Epithelial cell of esophagus (primary cell): ENCODE data around the gene PRSS2.
"Not testable (repeated sequence)": the region's sequence is repeated elsewhere in the genome, so short reads cannot be mapped to it uniquely, and the experiment has no call there.

Experiments
- DNase-seq: peaks from one replicate; pipeline ENCODE4 v3.0.0; 2010; ENCODE audit warnings: low read depth
- H3K4me3 ChIP-seq: 2 replicates; pipeline ENCODE4 v1.5.1; 2011; ENCODE audit warnings: mild to moderate bottlenecking, low read length, control low read depth
- CTCF ChIP-seq: IDR thresholded peaks from 2 replicates; pipeline ENCODE4 v1.5.1; 2011; ENCODE audit warnings: low read depth, mild to moderate bottlenecking, low read length, control low read depth, inconsistent platforms; ENCODE audit not compliant: insufficient read depth; ENCODE audit errors: missing control alignments

PRSS2 gene

GRCh38 chr7:142752376-142753225 lies 18.2 kb upstream of the PRSS2 start:
- no peak overlapping the region for H3K4me3 ChIP-seq
- TF ChIP-seq CTCF: no peak
- DNase-seq: no peak

- no peak for TF ChIP-seq CTCF
- no peak overlapping the region for H3K4me3 ChIP-seq
- DNase-seq: no peak
Measured at GRCh38 chr7:142753366-142753765, 17.4 kb upstream of the PRSS2 start.

DNA sequence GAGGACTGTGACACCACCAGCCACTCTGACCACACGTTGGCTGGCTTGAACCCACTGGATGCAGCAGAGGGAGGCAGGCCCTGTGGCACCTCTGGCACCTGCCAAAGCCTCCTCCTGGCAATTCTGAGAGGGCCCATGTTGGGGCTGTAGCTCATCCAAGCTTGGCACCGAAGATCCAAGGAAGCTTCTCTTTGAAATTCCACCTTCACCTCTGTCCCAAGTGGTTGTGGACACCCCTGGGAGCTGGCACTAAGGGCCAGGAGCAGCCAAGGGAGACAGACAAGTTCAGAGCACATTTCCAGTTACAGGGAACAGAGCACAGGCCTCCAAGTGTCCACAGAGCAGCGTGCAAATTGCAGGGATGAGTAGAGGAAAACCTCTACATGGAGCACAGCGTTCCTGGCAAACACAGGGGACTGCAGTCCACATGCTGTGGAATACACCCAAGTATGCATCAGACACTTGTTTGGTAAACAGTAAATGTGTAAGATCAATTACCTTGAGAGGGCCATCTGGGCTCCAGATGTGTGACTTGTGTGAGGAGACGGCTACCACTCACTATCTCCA lies 16.8 kb upstream of the PRSS2 start:
- not testable (repeated sequence) for DNase-seq, H3K4me3 ChIP-seq

DNA sequence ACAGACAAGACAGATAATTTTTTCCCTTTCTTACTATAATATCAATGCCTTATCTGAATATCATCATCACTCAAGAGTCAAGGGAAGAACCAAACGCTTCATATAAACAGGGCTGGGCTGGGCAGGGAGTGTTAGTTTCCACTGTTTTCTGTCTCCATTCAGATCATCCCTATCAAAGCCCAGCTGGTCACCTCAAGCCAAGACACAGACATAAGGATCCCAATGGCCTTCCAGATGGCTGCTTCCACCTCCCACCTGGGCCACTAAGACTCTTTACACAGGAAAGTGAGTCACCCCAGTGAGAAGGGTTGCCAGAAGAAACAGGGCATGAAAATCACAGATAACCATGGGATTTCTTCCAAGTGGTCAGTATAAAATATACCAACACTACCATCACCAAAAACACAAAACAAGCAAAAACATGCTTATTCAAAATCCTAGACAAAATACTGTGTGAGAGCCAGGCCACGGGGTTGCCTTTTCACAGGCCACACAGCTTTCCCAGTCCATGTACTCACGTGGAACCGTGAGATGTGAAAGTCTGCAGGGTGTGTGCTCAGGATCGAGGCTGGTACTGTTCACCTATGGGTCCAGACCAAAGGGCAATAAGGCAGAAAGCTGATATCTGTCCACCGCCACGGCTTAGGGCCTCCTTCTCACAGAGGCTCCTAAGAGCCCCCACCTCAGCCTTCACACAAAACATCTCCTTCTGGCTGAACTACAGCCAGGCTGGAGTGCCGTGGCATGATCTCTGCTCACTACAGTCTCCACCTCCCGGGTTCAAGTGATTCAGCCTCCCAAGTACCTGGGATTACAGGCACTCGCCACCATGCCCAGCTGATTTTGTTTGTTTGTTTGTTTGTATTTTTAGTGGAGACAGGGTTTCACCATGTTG lies 15.8 kb upstream of the PRSS2 start:
- TF ChIP-seq CTCF: no peak
- no peak overlapping the region for H3K4me3 ChIP-seq
- no peak for DNase-seq

DNA sequence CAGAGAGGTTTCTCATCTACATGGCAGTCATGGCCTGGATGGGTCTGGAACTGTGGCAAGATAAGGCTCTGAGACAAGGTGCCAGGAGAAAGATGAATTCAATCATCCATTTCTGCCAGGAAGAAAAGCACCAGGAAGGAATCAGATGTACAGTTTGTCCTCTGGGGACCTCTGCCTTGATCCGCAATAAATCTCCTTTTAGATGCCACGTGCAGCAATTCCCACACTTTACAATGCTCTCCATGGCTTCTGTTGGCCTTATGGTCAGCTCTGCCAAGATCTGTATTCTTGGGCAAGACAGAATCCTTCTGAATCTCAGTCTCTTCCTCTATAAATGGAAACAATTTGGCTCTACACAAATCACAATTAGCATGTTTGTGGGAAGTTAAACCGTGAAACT lies 12.5 kb upstream of the PRSS2 start:
- DNase-seq, H3K4me3 ChIP-seq: not testable (repeated sequence)

- DNase-seq: no peak
- H3K4me3 ChIP-seq: no peak overlapping the region
- no peak for TF ChIP-seq CTCF
Measured at GRCh38 chr7:142759433-142759832, 11.3 kb upstream of the PRSS2 start.

DNA sequence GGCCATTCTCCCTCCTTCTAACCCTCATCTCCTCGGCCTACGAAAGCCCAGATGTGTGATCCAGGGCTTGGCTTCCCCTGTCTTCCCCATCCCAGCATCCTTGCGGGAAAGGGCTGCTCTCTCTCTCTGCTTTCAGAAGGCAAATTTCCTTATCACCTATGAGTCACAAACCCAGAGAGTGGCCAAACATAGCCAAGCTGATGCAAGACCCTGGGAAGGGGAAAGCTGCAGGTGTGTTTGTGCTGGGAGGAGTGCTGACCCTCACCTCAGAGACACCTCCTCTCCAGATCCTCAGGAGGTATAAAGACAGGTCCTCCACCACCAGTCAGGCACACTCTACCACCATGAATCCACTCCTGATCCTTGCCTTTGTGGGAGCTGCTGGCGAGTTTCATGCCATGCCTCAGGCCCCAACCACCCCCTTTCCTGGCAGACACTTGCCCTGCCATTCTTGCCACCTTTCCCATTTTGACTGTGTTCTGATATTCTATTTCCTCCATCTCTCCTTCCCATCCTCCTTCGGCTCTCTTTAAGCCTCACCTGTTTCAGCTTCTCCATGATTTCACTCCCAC lies 10.6 kb upstream of the PRSS2 start:
- TF ChIP-seq CTCF: no peak
- no peak for DNase-seq
- H3K4me3 ChIP-seq: no peak overlapping the region

DNA sequence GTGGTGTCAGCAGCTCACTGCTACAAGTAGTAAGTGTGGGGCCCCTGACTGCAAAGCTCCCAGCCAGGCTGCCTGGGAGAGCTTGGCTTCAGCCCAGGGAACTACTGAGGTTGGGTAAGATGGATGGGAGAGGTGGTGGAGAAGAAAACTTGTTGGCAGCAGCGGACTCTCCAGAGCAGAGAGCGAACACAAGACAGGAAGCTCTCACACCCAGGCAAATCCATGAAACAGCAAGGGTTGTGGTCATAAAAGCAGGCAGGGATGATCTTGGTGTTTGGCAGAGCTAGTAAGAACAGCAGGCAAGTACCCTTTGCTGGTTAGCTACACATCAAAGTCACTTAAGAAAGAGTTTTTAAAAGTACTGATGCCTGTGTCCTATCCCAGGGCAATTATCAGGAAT lies 9.2 kb upstream of the PRSS2 start:
- not testable (repeated sequence) for H3K4me3 ChIP-seq, DNase-seq
